Tibial nerve (tissue), 4 donors: ENCODE data around the gene RPA1.

ENCODE experiments used
- EP300 ChIP-seq, 2 donors: sonication (generic); formaldehyde crosslinking; IDR thresholded peaks; one replicate each; pipeline ENCODE4 v1.6.1; 2017; ENCODE audit warnings: antibody characterized with exemption in 2 of 2, mild to moderate bottlenecking in 1 of 2
- POLR2A ChIP-seq, 2 donors: fragments of 450-650 bp; IDR thresholded peaks; one replicate each; pipeline ENCODE4 v1.6.1; 2017; ENCODE audit warnings: antibody characterized with exemption in 2 of 2, mild to moderate bottlenecking in 2 of 2, moderate library complexity in 2 of 2
- TF ChIP-seq, protein P1 (sequence below), 5 experiments: fragments of 200-600 bp in 3 of 5; fragments of 450-650 bp in 2 of 5; sonication (generic) in 3 of 5; IDR thresholded peaks; one replicate each; pipeline ENCODE4 v1.5.1; 2016 to 2019; ENCODE audit warnings: antibody characterized with exemption in 5 of 5, mild to moderate bottlenecking in 3 of 5, moderate library complexity in 2 of 5

DNA sequence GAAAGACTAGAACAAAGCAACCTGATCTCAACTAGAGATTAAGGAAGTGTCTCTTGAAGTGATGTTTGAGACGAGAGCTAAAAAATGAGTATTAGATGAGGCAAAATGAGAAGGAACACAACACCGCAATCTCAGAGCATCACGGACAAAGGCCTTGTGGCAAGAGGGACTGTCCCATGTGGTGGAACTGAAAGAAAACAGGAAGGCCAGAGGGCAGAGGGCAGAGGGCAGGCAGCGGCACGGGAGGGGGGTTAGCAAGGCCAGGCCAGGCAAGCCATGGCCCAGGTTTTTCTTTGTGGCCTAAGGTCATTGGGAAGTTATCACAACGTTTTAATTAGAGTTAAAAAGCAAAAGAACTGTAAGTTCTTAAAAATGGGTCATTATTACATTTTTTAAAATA is 22.5 kb downstream of the RPA1 start:
- TF ChIP-seq, protein P1, sequence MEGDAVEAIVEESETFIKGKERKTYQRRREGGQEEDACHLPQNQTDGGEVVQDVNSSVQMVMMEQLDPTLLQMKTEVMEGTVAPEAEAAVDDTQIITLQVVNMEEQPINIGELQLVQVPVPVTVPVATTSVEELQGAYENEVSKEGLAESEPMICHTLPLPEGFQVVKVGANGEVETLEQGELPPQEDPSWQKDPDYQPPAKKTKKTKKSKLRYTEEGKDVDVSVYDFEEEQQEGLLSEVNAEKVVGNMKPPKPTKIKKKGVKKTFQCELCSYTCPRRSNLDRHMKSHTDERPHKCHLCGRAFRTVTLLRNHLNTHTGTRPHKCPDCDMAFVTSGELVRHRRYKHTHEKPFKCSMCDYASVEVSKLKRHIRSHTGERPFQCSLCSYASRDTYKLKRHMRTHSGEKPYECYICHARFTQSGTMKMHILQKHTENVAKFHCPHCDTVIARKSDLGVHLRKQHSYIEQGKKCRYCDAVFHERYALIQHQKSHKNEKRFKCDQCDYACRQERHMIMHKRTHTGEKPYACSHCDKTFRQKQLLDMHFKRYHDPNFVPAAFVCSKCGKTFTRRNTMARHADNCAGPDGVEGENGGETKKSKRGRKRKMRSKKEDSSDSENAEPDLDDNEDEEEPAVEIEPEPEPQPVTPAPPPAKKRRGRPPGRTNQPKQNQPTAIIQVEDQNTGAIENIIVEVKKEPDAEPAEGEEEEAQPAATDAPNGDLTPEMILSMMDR (IDR thresholded peaks at IDR 0.05), result no peak
- TF ChIP-seq EP300 (IDR thresholded peaks at IDR 0.05), result no peak
- TF ChIP-seq POLR2A (IDR thresholded peaks at IDR 0.05), result no peak
